GM12878 (cell line): ENCODE data around the gene PSMB7.

Source experiments
- E2F4 ChIP-seq: IDR thresholded peaks from 2 replicates; pipeline ENCODE4 v1.6.1; 2012; ENCODE audit warnings: low read depth, low read length, improper control_type of control experiment
- EP300 ChIP-seq, 2 experiments: fragments of 150-350 bp in 1 of 2; IDR thresholded peaks; 2 replicates each; pipeline ENCODE4 v1.6.1; 2011 to 2012; ENCODE audit warnings: low read depth in 2 of 2, low read length in 2 of 2, borderline replicate concordance in 1 of 2, improper control_type of control experiment in 1 of 2, inconsistent platforms in 1 of 2; ENCODE audit not compliant: control insufficient read depth in 1 of 2
- ESRRA ChIP-seq: IDR thresholded peaks from 2 replicates; pipeline ENCODE4 v1.6.1; 2012; ENCODE audit warnings: mild to moderate bottlenecking, low read length, improper control_type of control experiment
- FOXK2 ChIP-seq: fragments of 450-650 bp; IDR thresholded peaks from 2 replicates; pipeline ENCODE4 v1.6.1; 2017; ENCODE audit warnings: mild to moderate bottlenecking, moderate library complexity
- HDAC2 ChIP-seq: fragments of 200-600 bp; sonication (generic); IDR thresholded peaks from 2 replicates; pipeline ENCODE4 v1.6.1; 2017
- MAX ChIP-seq: IDR thresholded peaks from 2 replicates; pipeline ENCODE4 v1.6.1; 2012; ENCODE audit warnings: low read depth, low read length, improper control_type of control experiment
- MYC ChIP-seq: IDR thresholded peaks from 2 replicates; pipeline ENCODE4 v1.6.1; 2011; ENCODE audit warnings: mild to moderate bottlenecking, low read length, moderate library complexity, inconsistent platforms; ENCODE audit not compliant: insufficient read depth, insufficient replicate concordance, insufficient read length, severe bottlenecking
- POLR2AphosphoS5 ChIP-seq: IDR thresholded peaks from 2 replicates; pipeline ENCODE4 v1.6.1; 2011; ENCODE audit warnings: mild to moderate bottlenecking, low read length, inconsistent platforms
- RELA ChIP-seq: fragments of 450-650 bp; IDR thresholded peaks from 2 replicates; pipeline ENCODE4 v1.8.0; 2014; ENCODE audit warnings: borderline replicate concordance; ENCODE audit not compliant: partially characterized antibody
- SREBF2 ChIP-seq: IDR thresholded peaks from 2 replicates; pipeline ENCODE4 v1.6.1; 2012; ENCODE audit warnings: mild to moderate bottlenecking, low read length
- ZNF24 ChIP-seq: fragments of 450-650 bp; IDR thresholded peaks from 2 replicates; pipeline ENCODE4 v1.6.1; 2017; ENCODE audit warnings: antibody characterized with exemption, mild to moderate bottlenecking
- TF ChIP-seq, protein P1 (sequence below), 3 experiments: IDR thresholded peaks in 2 of 3; conservative IDR thresholded peaks in 1 of 3; 2 replicates each; pipeline ENCODE4 v1.5.1; 2011; ENCODE audit warnings: low read depth in 3 of 3, low read length in 3 of 3, mild to moderate bottlenecking in 3 of 3, control low read depth in 2 of 3, moderate library complexity in 2 of 3, inconsistent platforms in 1 of 3, mixed read lengths in 1 of 3; ENCODE audit not compliant: control insufficient read depth in 2 of 3, insufficient read depth in 1 of 3; ENCODE audit errors: extremely low read depth in 1 of 3

- TF ChIP-seq E2F4, result no peak
- TF ChIP-seq EP300 (IDR thresholded peaks at IDR 0.05; ENCODE audit: borderline replicate concordance in 1 of 2, control insufficient read depth in 1 of 2, low read depth in 2 of 2, low read length in 2 of 2), result no peak
- no peak for TF ChIP-seq FOXK2
- TF ChIP-seq MYC, result no peak
- TF ChIP-seq ZNF24, result no peak
- no peak for TF ChIP-seq HDAC2
- no peak for TF ChIP-seq ESRRA
- TF ChIP-seq, protein P1, sequence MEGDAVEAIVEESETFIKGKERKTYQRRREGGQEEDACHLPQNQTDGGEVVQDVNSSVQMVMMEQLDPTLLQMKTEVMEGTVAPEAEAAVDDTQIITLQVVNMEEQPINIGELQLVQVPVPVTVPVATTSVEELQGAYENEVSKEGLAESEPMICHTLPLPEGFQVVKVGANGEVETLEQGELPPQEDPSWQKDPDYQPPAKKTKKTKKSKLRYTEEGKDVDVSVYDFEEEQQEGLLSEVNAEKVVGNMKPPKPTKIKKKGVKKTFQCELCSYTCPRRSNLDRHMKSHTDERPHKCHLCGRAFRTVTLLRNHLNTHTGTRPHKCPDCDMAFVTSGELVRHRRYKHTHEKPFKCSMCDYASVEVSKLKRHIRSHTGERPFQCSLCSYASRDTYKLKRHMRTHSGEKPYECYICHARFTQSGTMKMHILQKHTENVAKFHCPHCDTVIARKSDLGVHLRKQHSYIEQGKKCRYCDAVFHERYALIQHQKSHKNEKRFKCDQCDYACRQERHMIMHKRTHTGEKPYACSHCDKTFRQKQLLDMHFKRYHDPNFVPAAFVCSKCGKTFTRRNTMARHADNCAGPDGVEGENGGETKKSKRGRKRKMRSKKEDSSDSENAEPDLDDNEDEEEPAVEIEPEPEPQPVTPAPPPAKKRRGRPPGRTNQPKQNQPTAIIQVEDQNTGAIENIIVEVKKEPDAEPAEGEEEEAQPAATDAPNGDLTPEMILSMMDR (IDR thresholded peaks at IDR 0.05 in 2 of 3, conservative IDR thresholded peaks at IDR 0.05 in 1 of 3; ENCODE audit: control insufficient read depth in 2 of 3, extremely low read depth in 1 of 3, insufficient read depth in 1 of 3, low read depth in 3 of 3, low read length in 3 of 3), result no peak
- TF ChIP-seq POLR2AphosphoS5, result no peak
- TF ChIP-seq SREBF2, result no peak
- no peak for TF ChIP-seq RELA
- TF ChIP-seq MAX, result no peak
These were observed 65.4 kb downstream of the PSMB7 start for GRCh38 chr9:124349675-124350493.
